ENCODE results near the gene CRTC1.
A peak's percentile ranks its signal among the peaks of the same experiment; 100 is the strongest.

CRTC1 gene

GRCh38 chr19:18815673-18816072 lies 132.2 kb downstream of the CRTC1 start:
- DNase-seq = no peak

GRCh38 chr19:18816645-18817044 lies 133.2 kb downstream of the CRTC1 start:
- peak; percentile 88 for DNase-seq

DNA sequence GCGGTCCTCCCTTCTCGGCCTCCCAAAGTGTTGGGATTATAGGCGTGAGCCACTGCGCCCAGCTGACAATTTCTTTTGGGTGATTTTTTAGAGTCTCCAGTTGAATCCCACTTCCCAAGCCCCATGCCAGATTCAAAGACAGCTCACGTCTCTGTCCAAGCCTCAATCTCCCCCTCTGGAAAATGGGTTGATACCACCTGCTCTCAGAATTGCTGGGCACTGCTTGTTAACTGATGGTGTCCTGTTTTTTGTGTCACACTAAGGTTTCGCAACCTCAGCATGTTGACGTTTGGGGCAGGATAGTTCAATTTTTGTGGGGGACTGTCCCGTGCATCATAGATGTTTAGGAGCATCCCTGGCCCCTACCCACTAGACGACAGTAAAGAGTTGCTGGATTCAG lies 134.1 kb downstream of the CRTC1 start:
- no peak for DNase-seq

GRCh38 chr19:18828786-18829185 lies 145.3 kb downstream of the CRTC1 start:
- DNase-seq = no peak

GRCh38 chr19:18830488-18830887 lies 147.0 kb downstream of the CRTC1 start:
- DNase-seq = no peak

- DNase-seq = peak; percentile 98
These were observed 148.2 kb downstream of the CRTC1 start, which contains the start of gene UPF1 for GRCh38 chr19:18831524-18832305. TSS of gene UPF1 (plus strand) at chr19:18831959. CDS start at chr19:18832210, 251 bp downstream.

Measured in NCI-H82 (cell line).